GM23338 (cell line): ENCODE measurements around the gene C18orf32. TPM values are rescaled to one million over a fixed set of nuclear protein-coding genes. Genes with fewer than 3 reads are reported as not detected.

Experiments used
- ATAC-seq: fragments of 200-7000 bp; cut with Tn5 transposase; 3 replicates; pipeline ENCODE4 v1.9.1; 2020
- DNase-seq: peaks from one replicate; pipeline ENCODE4 v3.0.0-alpha.2; 2015; ENCODE audit warnings: low spot score
- H2AFZ ChIP-seq: fragments of 200-600 bp; sonication (generic); 2 replicates; pipeline ENCODE4 v1.8.0; 2016; ENCODE audit warnings: antibody characterized with exemption, mild to moderate bottlenecking, moderate library complexity
- H3F3A ChIP-seq: fragments of 200-600 bp; sonication (generic); replicated peaks from 2 replicates; pipeline ENCODE4 v1.8.0; 2017; ENCODE audit warnings: antibody characterized with exemption, mixed run types, low read depth
- H3K27ac ChIP-seq: fragments of 200-600 bp; sonication (generic); 2 replicates; pipeline ENCODE4 v1.6.1; 2016; ENCODE audit warnings: low read depth
- H3K27me3 ChIP-seq: fragments of 200-600 bp; sonication (generic); 2 replicates; pipeline ENCODE4 v1.8.0; 2016; ENCODE audit warnings: mild to moderate bottlenecking, mixed run types, moderate library complexity; ENCODE audit not compliant: insufficient read depth
- H3K36me3 ChIP-seq: fragments of 200-600 bp; sonication (generic); 2 replicates; pipeline ENCODE4 v1.8.0; 2016; ENCODE audit warnings: mild to moderate bottlenecking; ENCODE audit not compliant: insufficient read depth
- H3K4me1 ChIP-seq: fragments of 200-600 bp; sonication (generic); 2 replicates; pipeline ENCODE4 v1.8.0; 2016; ENCODE audit warnings: mild to moderate bottlenecking, moderate library complexity; ENCODE audit not compliant: insufficient read depth
- H3K4me2 ChIP-seq: fragments of 200-600 bp; sonication (generic); 2 replicates; pipeline ENCODE4 v1.7.1; 2017; ENCODE audit warnings: mixed run types
- H3K4me3 ChIP-seq: fragments of 200-600 bp; sonication (generic); 2 replicates; pipeline ENCODE4 v1.6.1; 2016; ENCODE audit warnings: mixed run types
- H3K79me2 ChIP-seq: fragments of 200-600 bp; sonication (generic); replicated peaks from 2 replicates; pipeline ENCODE4 v1.8.0; 2017; ENCODE audit warnings: mild to moderate bottlenecking; ENCODE audit not compliant: insufficient read depth
- H3K9me2 ChIP-seq: fragments of 200-600 bp; sonication (generic); 2 replicates; pipeline ENCODE4 v1.8.0; 2017; ENCODE audit not compliant: insufficient read depth
- H4K20me1 ChIP-seq: fragments of 200-600 bp; sonication (generic); replicated peaks from 2 replicates; pipeline ENCODE4 v1.8.0; 2017; ENCODE audit warnings: mild to moderate bottlenecking; ENCODE audit not compliant: insufficient read depth
- H3K27ac Mint-ChIP-seq: 2 replicates; pipeline ENCODE4 v1.8.0; 2020; ENCODE audit warnings: inconsistent platforms, mild to moderate bottlenecking, moderate library complexity, mixed read lengths
- H3K27me3 Mint-ChIP-seq: 3 replicates; pipeline ENCODE4 v1.8.0; 2022; ENCODE audit warnings: low read depth, mild to moderate bottlenecking, moderate library complexity, mixed read lengths, inconsistent platforms; ENCODE audit not compliant: insufficient read depth, poor library complexity
- H3K36me3 Mint-ChIP-seq: 3 replicates; pipeline ENCODE4 v1.8.0; 2021; ENCODE audit warnings: low read depth, mild to moderate bottlenecking, inconsistent platforms, moderate library complexity, mixed read lengths
- H3K4me1 Mint-ChIP-seq: 3 replicates; pipeline ENCODE4 v1.8.0; 2020; ENCODE audit warnings: mild to moderate bottlenecking, inconsistent platforms, mixed read lengths
- H3K4me3 Mint-ChIP-seq: 3 replicates; pipeline ENCODE4 v1.8.0; 2021; ENCODE audit warnings: moderate library complexity, mild to moderate bottlenecking, inconsistent platforms, mixed read lengths
- H3K9me3 Mint-ChIP-seq: 3 replicates; pipeline ENCODE4 v1.8.0; 2020; ENCODE audit warnings: moderate library complexity, mild to moderate bottlenecking, inconsistent platforms, mixed read lengths
- CREB1 ChIP-seq: fragments of 250-450 bp; sonication (Bioruptor Pico); IDR thresholded peaks from 2 replicates; pipeline ENCODE4 v1.5.0; 2020; ENCODE audit warnings: low read depth, mild to moderate bottlenecking, moderate library complexity
- CTCF ChIP-seq, 2 experiments: fragments of 200-600 bp in 1 of 2; sonication (generic) in 1 of 2; conservative IDR thresholded peaks; 2 replicates each; pipeline versions ENCODE4 v1.5.1 to v1.6.1; 2016 to 2017; ENCODE audit warnings: antibody characterized with exemption in 2 of 2, low read depth in 2 of 2, mild to moderate bottlenecking in 2 of 2, moderate library complexity in 1 of 2
- ETS1 ChIP-seq: IDR thresholded peaks from 2 replicates; pipeline ENCODE4 v1.6.1; 2016; ENCODE audit warnings: antibody characterized with exemption
- EZH2 ChIP-seq: fragments of 200-600 bp; sonication (generic); IDR thresholded peaks from one replicate; pipeline ENCODE4 v1.8.0; 2017; ENCODE audit warnings: antibody characterized with exemption, mild to moderate bottlenecking, low read depth; ENCODE audit not compliant: unreplicated experiment
- EZH2phosphoT487 ChIP-seq: fragments of 200-600 bp; sonication (generic); IDR thresholded peaks from one replicate; pipeline ENCODE4 v1.8.1; 2018; ENCODE audit warnings: antibody characterized with exemption; ENCODE audit not compliant: unreplicated experiment
- JUNB ChIP-seq: IDR thresholded peaks from one replicate; pipeline ENCODE4 v1.6.1; 2016; ENCODE audit warnings: antibody characterized with exemption; ENCODE audit not compliant: unreplicated experiment
- NANOG ChIP-seq: IDR thresholded peaks from 2 replicates; pipeline ENCODE4 v1.6.1; 2016; ENCODE audit warnings: antibody characterized with exemption, borderline replicate concordance
- POLR2AphosphoS5 ChIP-seq: IDR thresholded peaks from 2 replicates; pipeline ENCODE4 v1.6.1; 2016; ENCODE audit warnings: antibody characterized with exemption, low read depth
- REST ChIP-seq: IDR thresholded peaks from one replicate; pipeline ENCODE4 v1.6.1; 2018; ENCODE audit warnings: antibody characterized with exemption; ENCODE audit not compliant: unreplicated experiment
- STAT1 ChIP-seq: IDR thresholded peaks from one replicate; pipeline ENCODE4 v1.6.1; 2016; ENCODE audit warnings: antibody characterized with exemption; ENCODE audit not compliant: unreplicated experiment
- ZNF114 ChIP-seq: fragments of 250-450 bp; sonication (Bioruptor Pico); IDR thresholded peaks from 2 replicates; pipeline ENCODE4 v1.5.0; 2020; ENCODE audit warnings: mild to moderate bottlenecking, moderate library complexity
- ZNF331 ChIP-seq: fragments of 250-450 bp; sonication (Bioruptor Pico); IDR thresholded peaks from 2 replicates; pipeline ENCODE4 v1.5.0; 2020; ENCODE audit warnings: low read depth, mild to moderate bottlenecking, moderate library complexity
- ZNF462 ChIP-seq: fragments of 250-450 bp; sonication (Bioruptor Pico); IDR thresholded peaks from 2 replicates; pipeline ENCODE4 v1.5.0; 2020; ENCODE audit warnings: mild to moderate bottlenecking, moderate library complexity
- polyA plus RNA-seq: library from polyadenylated mRNA; unstranded; fragments of >200 nt; fragmentation: Nextera tagmentation; extraction: Ambion mirVana; gene quantifications from 2 replicates; pipeline ENCODE4 v1.2.1, GENCODE V29; 2016
- total RNA-seq: library from RNA; depleted of rRNA; stranded (reverse); fragments of >200 nt; shearing (Covaris generic); gene quantifications from 2 replicates; pipeline ENCODE4 v1.2.3, GENCODE V29; 2014

C18orf32 gene
- total and polyA plus RNA-seq, 2 experiments from 2014 or later = 25.3 to 72.4 TPM

GRCh38 chr18:49531678-49532153, 44.7 kb upstream of the C18orf32 start (continued):
- TF ChIP-seq ZNF114 (CRISPR knock-in tag) (no peak), POLR2AphosphoS5 (no peak), JUNB (no peak), ZNF331 (CRISPR knock-in tag) (no peak)

- Histone ChIP-seq H2AFZ (no peak overlapping the region), H3K9me2 (no peaks in the 10 kb centered on the region), H3K36me3 (0 out of 2 replicates have a peak, but pooled peaks cover 1% of the 10 kb centered on the region), H3K79me2 (no peaks in the 10 kb centered on the region), H3K4me1 (peaks cover 17% of the 10 kb centered on the region; the same call in 1 of the 2 replicates), H3K27ac (no peak overlapping the region), H3F3A (no peaks in the 10 kb centered on the region), H3K4me3 (no peak overlapping the region), H3K27me3 (no peaks in the 10 kb centered on the region), H3K4me2 (no peak overlapping the region), H4K20me1 (no peaks in the 10 kb centered on the region)
- H3K36me3 Mint-ChIP-seq = peaks cover 9% of the 10 kb centered on the region
- H3K9me3 Mint-ChIP-seq = peaks cover 15% of the 10 kb centered on the region
- H3K4me1 Mint-ChIP-seq = peaks cover 22% of the 10 kb centered on the region
- no peak for ATAC-seq
- H3K27me3 Mint-ChIP-seq = peaks cover 7% of the 10 kb centered on the region
- TF ChIP-seq CREB1 (CRISPR knock-in tag) (no peak), ZNF331 (CRISPR knock-in tag) (no peak), NANOG (no peak), STAT1 (no peak), POLR2AphosphoS5 (no peak), JUNB (no peak), EZH2phosphoT487 (no peak), CTCF (conservative IDR thresholded peaks at IDR 0.05; ENCODE audit: low read depth in 2 of 2) (no peak), REST (no peak), EZH2 (no peak), ETS1 (no peak), ZNF462 (no peak), ZNF114 (CRISPR knock-in tag) (no peak)
- H3K4me3 Mint-ChIP-seq = no peak overlapping the region
- no peak overlapping the region for H3K27ac Mint-ChIP-seq
- DNase-seq = no peak
These were observed 42.6 kb upstream of the C18orf32 start for GRCh38 chr18:49529596-49529995.
